Cortex of kidney (tissue), 1 donor: ENCODE measurements around the gene SEMA6B.

ENCODE experiments used
- DNase-seq: peaks from one replicate; lab custom pipeline; 2025; lab: John Stamatoyannopoulos, UW

The SEMA6B gene

GRCh38 chr19:4525563-4526002, 33.9 kb downstream of the SEMA6B start:
- no peak for DNase-seq

- DNase-seq, result no peak
These were observed 34.5 kb downstream of the SEMA6B start for GRCh38 chr19:4524808-4525562.

- no peak for DNase-seq
These were observed 36.0 kb downstream of the SEMA6B start for GRCh38 chr19:4523306-4524110.

- DNase-seq, result no peak
These were observed 37.0 kb downstream of the SEMA6B start for GRCh38 chr19:4522291-4523002.

- DNase-seq, result no peak
These were observed 37.6 kb downstream of the SEMA6B start for GRCh38 chr19:4521888-4522242.

GRCh38 chr19:4521170-4521887, 38.2 kb downstream of the SEMA6B start:
- no peak for DNase-seq

GRCh38 chr19:4519521-4520277, 39.8 kb downstream of the SEMA6B start:
- no peak for DNase-seq

GRCh38 chr19:4519172-4519496, 40.4 kb downstream of the SEMA6B start:
- no peak for DNase-seq

- DNase-seq, result no peak
These were observed 40.9 kb downstream of the SEMA6B start, which contains the start of gene PLIN4 for GRCh38 chr19:4518345-4519171. TSS of gene PLIN4 (minus strand) at chr19:4518486. CDS start at chr19:4518272, 214 bp downstream.

- no peak for DNase-seq
These were observed 41.9 kb downstream of the SEMA6B start for GRCh38 chr19:4517451-4518057.

GRCh38 chr19:4516939-4517300, 42.6 kb downstream of the SEMA6B start:
- DNase-seq, result no peak

- no peak for DNase-seq
These were observed 43.1 kb downstream of the SEMA6B start for GRCh38 chr19:4516199-4516938.

- DNase-seq, result no peak
These were observed 43.8 kb downstream of the SEMA6B start for GRCh38 chr19:4515732-4516131.

GRCh38 chr19:4513248-4513647, 46.2 kb downstream of the SEMA6B start:
- DNase-seq, result no peak

GRCh38 chr19:4512070-4512469, 47.4 kb downstream of the SEMA6B start:
- DNase-seq, result no peak

- DNase-seq, result no peak
These were observed 48.0 kb downstream of the SEMA6B start for GRCh38 chr19:4511300-4512054.

GRCh38 chr19:4510435-4511255, 48.8 kb downstream of the SEMA6B start:
- DNase-seq, result no peak

GRCh38 chr19:4508698-4509097, 50.8 kb downstream of the SEMA6B start:
- DNase-seq, result no peak
